Heart right ventricle (tissue), 16 donors: ENCODE results near the gene TUBA8. TPM values are rescaled to one million over a fixed set of nuclear protein-coding genes. Genes with fewer than 3 reads are reported as not detected.

Experiments
- ATAC-seq, 8 donors: fragments of 200-7000 bp; cut with Tn5 transposase; one replicate each; pipeline ENCODE4 v1.9.1; 2020; ENCODE audit warnings: mild to moderate bottlenecking in 8 of 8, moderate library complexity in 8 of 8, moderate number of reproducible peaks in 1 of 8
- DNase-seq, 2 donors: peaks; one replicate each; pipeline ENCODE4 v3.0.0-alpha.2; 2020
- H3K27ac ChIP-seq, 10 donors: fragments of 200-600 bp; sonication (generic) in 2 of 10; one replicate each; pipeline versions ENCODE4 v1.5.0 to v1.8.0; 2020 to 2022; ENCODE audit warnings: mild to moderate bottlenecking in 3 of 10
- H3K27me3 ChIP-seq, 7 donors: fragments of 200-600 bp; one replicate each; pipeline ENCODE4 v1.8.0; 2021 to 2022; ENCODE audit warnings: mild to moderate bottlenecking in 2 of 7
- H3K36me3 ChIP-seq, 9 donors: fragments of 200-600 bp; sonication (generic) in 1 of 9; one replicate each; pipeline versions ENCODE4 v1.5.0 to v1.8.0; 2020 to 2022; ENCODE audit warnings: mild to moderate bottlenecking in 2 of 9
- H3K4me1 ChIP-seq, 9 donors: fragments of 200-600 bp; sonication (generic) in 1 of 9; one replicate each; pipeline versions ENCODE4 v1.5.0 to v1.8.0; 2020 to 2022; ENCODE audit warnings: mild to moderate bottlenecking in 4 of 9
- H3K4me3 ChIP-seq, 10 donors: fragments of 200-600 bp; sonication (generic) in 2 of 10; one replicate each; pipeline versions ENCODE4 v1.5.0 to v1.8.0; 2020 to 2022; ENCODE audit warnings: mild to moderate bottlenecking in 7 of 10, moderate library complexity in 2 of 10
- H3K9me3 ChIP-seq, 11 donors: fragments of 200-600 bp in 10 of 11; sonication (generic) in 2 of 11; one replicate each; pipeline versions ENCODE4 v1.5.0 to v1.8.0; 2013 to 2022; ENCODE audit warnings: mild to moderate bottlenecking in 2 of 11, control low read depth in 1 of 11, moderate library complexity in 1 of 11
- WGBS, 2 donors: extraction: QIAGEN DNeasy Blood & Tissue Kit; methylation state at CpG; one replicate each; pipeline ENCODE4 v1.1.7; 2013; ENCODE audit warnings: inconsistent platforms in 1 of 2; 5-methylcytosine and 5-hydroxymethylcytosine counted together
- intact Hi-C, 10 donors: fragments of 100-400 bp; cut with DNase I; formaldehyde crosslinking; loops; one replicate each; pipeline versions ENCODE4 v1.11.1 to v1.14.2; 2022
- polyA plus RNA-seq, 2 donors: library from polyadenylated mRNA; stranded (reverse); fragments of 200-250 nt; gene quantifications; one replicate each; pipeline ENCODE4 v1.2.3, GENCODE V29; 2013
- total RNA-seq, 10 donors: library from RNA; stranded (reverse); fragmentation: NEBNext Ultra II Directional in 3 of 10; extraction: Animal tissue kit (Norgen Biotek cat#: 25700) in 3 of 10; gene quantifications; one replicate each; pipeline versions ENCODE4 v1.2.1 to v1.2.4, GENCODE V29; 2021 to 2023
- TF ChIP-seq, protein P1 (sequence below), 9 donors: fragments of 200-600 bp; sonication (generic) in 2 of 9; IDR thresholded peaks; one replicate each; pipeline versions ENCODE4 v1.5.0 to v1.8.0; 2021 to 2022; ENCODE audit warnings: antibody characterized with exemption in 9 of 9, mild to moderate bottlenecking in 5 of 9, moderate library complexity in 1 of 9
- donor health status: Arrhythmogenic right ventricular cardiomyopathy.
- donor health status: ischemic (EF 13 %, LVEDD 7.1; RV severe dilation, severe dysfunction).
- donor health status: healthy with polysubstance abuse.
- donor health status: DM: no; HTN: yes; CAD: no.
- donor health status: DM: no; HTN: no; CAD: no.
- donor health status: ischemic (EF 25% LVEDD 6.9; RV normal size, moderate dysfunction).
- donor health status: ischemic (EF 25% LVEDD 5.7; RV mildly dilated, moderate dysfunction).
- donor health status: healthy.
- donor health status: DM: yes; HTN: yes; CAD: no.
- donor health status: Ischemic cardiomyopathy.
- donor health status: ischemic (EF 35%, LVEDD 5.7; RV mildly dilated, moderate dysfunction).
- donor health status: nonischemic (EF 11% LVEDD 7.7; RV severe dilation, severe dysfunction).
- donor health status: DM: yes; HTN: yes; CAD: no.
- donor health status: PGD.
- donor health status: ischemic (EF 29% LVEDD 5.4; RV normal size, mild dysfunction).
- donor health status: nonischemic (EF 23%, LVEDD 6.1; RV moderate dilation, normal function).

The TUBA8 gene
- total and polyA plus RNA-seq, 12 donors = 44.9 to 183 (median 109) TPM

DNA sequence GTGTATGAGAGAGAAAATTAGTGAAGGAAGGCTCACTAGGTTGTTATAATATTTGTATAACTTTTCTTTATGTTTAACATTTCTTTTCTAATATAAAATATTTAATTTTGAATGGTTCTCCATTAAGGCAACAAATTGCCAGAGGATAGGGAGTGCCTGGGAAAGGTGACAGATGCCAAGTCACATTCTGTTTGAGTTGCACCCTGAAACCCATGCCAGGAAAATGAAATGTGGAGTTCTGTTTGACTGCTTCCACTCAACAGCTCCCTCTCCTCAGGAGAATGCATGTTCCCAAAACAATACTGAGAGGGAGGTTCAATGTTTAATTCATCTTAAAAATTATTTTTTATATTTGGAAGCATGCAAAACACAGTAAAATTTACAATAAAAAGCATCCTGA, 33.5 kb downstream of the TUBA8 start:
- no peaks in the 10 kb centered on the region for H3K36me3 ChIP-seq
- no peak overlapping the region for H3K27ac ChIP-seq
- H3K4me3 ChIP-seq = no peak overlapping the region
- TF ChIP-seq, protein P1, sequence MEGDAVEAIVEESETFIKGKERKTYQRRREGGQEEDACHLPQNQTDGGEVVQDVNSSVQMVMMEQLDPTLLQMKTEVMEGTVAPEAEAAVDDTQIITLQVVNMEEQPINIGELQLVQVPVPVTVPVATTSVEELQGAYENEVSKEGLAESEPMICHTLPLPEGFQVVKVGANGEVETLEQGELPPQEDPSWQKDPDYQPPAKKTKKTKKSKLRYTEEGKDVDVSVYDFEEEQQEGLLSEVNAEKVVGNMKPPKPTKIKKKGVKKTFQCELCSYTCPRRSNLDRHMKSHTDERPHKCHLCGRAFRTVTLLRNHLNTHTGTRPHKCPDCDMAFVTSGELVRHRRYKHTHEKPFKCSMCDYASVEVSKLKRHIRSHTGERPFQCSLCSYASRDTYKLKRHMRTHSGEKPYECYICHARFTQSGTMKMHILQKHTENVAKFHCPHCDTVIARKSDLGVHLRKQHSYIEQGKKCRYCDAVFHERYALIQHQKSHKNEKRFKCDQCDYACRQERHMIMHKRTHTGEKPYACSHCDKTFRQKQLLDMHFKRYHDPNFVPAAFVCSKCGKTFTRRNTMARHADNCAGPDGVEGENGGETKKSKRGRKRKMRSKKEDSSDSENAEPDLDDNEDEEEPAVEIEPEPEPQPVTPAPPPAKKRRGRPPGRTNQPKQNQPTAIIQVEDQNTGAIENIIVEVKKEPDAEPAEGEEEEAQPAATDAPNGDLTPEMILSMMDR (IDR thresholded peaks at IDR 0.05) = no peak
- ATAC-seq (no peak), DNase-seq (no peak)
- intact Hi-C loops = loop anchor here in 1 of 10 donors (10.0 kb wide), 1 partner anchor 49 kb away; no protein-coding TSS in a partner anchor
- peaks cover 0 to 16% (median 3%) of the 10 kb centered on the region in 9 donors for H3K4me1 ChIP-seq
- no peaks in the 10 kb centered on the region for H3K9me3 ChIP-seq
- no peaks in the 10 kb centered on the region for H3K27me3 ChIP-seq

DNA sequence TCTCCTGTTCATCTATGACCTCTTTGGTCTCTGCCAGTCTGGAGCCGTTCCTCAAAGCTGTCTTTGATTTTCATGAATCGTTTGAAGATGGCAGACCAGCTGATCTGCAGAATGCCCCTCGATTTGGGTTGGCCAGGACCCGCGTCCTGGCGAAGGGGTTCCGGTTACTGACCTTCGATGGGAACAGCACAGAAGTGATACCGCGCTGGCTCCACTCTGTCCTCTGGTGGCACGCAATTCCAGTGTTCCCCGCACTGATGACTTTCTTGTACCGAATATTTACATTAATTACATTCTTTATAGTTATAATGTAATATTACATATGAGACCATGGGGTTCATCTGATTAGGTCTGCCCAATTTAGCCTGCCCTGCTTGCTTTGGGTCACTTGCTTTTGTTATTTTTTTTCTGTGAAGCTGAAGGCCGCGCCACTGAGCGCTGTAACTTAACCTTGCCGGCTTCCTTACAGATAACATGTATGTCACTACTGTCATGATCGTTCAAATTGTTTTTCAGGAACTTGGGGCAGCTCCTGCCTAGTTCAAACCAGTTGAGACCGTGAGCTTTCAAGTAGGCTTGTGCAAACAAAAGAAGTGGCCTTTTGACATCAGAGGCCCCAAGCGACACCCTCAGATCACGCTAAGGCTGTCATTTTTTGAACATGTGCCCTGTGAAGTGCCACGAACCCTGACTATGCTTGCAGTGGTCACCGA, 35.2 kb downstream of the TUBA8 start:
- Histone ChIP-seq H3K9me3 (no peaks in the 10 kb centered on the region), H3K4me1 (peaks cover 0 to 31% (median 13%) of the 10 kb centered on the region in 9 donors), H3K36me3 (no peaks in the 10 kb centered on the region), H3K27me3 (no peaks in the 10 kb centered on the region), H3K27ac (no peak overlapping the region), H3K4me3 (no peak overlapping the region)
- ATAC-seq = no peak
- TF ChIP-seq, protein P1 (IDR thresholded peaks at IDR 0.05) = no peak
- DNase-seq = no peak
- intact Hi-C loops = loop anchor here in 1 of 10 donors (10.0 kb wide), 1 partner anchor 51 kb away; no protein-coding TSS in a partner anchor
- WGBS, 2 donors = 84 to 87% methylated on average over 23 of the region's 23 CpGs

DNA sequence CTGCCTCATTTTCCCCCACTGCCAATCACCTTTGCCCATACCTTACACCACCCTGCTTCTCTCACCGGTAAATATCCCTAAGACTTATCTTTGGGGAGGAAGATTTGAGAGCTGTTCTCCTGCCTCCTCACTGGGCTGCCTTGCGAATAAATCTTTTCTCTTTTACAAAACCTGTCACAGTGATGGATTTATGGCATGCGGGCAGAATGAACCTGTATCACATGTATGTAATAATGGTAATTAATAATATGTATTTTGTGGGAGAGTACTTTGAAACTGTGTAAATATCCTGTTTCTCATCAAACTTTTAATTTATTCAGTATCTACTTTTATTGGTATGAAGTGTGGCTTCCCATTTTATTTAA, 35.8 kb downstream of the TUBA8 start:
- 88 to 90% methylated on average over 3 of the region's 3 CpGs for WGBS, 2 donors
- no peak for DNase-seq
- no peak for ATAC-seq
- Histone ChIP-seq H3K27me3 (no peaks in the 10 kb centered on the region), H3K36me3 (no peaks in the 10 kb centered on the region), H3K4me1 (peaks cover 0 to 36% (median 17%) of the 10 kb centered on the region in 9 donors), H3K4me3 (no peak overlapping the region), H3K9me3 (no peaks in the 10 kb centered on the region), H3K27ac (no peak overlapping the region)
- intact Hi-C loops = loop anchor here in 1 of 10 donors (10.0 kb wide), 1 partner anchor 52 kb away; no protein-coding TSS in a partner anchor
- TF ChIP-seq, protein P1 (IDR thresholded peaks at IDR 0.05) = no peak

DNA sequence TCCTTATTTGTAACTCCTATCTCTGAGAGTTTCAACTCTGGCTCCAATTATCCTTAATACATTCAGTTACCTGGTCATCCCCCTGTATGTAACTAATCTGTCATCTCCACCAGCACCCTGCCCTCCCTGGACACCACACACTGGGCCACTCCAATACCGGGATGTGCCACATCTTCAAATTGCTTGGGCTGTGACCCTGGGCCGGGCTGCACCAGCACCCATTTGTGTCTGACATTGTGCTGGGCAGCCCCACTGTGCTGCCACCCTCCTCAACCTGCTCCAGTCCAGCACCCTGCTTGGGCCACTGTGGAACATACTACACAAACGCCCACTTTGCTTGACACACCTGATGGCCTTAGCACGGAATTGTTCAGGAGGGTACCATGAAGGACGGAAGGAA, 37.2 kb downstream of the TUBA8 start:
- H3K27ac ChIP-seq = no peak overlapping the region

More for the DNA sequence above, 37.2 kb downstream of the TUBA8 start:
- 94 to 97% methylated on average over 5 of the region's 5 CpGs for WGBS, 2 donors
- ATAC-seq (peak in 1 of 8 donors; percentile 32), DNase-seq (no peak)
- TF ChIP-seq, protein P1 (IDR thresholded peaks at IDR 0.05) = no peak
- Histone ChIP-seq H3K4me3 (no peak overlapping the region), H3K36me3 (no peaks in the 10 kb centered on the region), H3K27me3 (no peaks in the 10 kb centered on the region), H3K9me3 (no peaks in the 10 kb centered on the region), H3K4me1 (peaks cover 0 to 36% (median 17%) of the 10 kb centered on the region in 9 donors)
- intact Hi-C loops = loop anchor here in 1 of 10 donors (10.0 kb wide), 1 partner anchor 53 kb away; no protein-coding TSS in a partner anchor
